Sigmoid colon (tissue), 4 donors: ENCODE results near the gene PKN1.

Experiments used
- CTCF ChIP-seq, 4 experiments: fragments of 450-650 bp in 3 of 4; fragments of 200-600 bp in 1 of 4; IDR thresholded peaks; one replicate each; pipeline ENCODE4 v1.5.1; 2016 to 2019; ENCODE audit warnings: antibody characterized with exemption in 4 of 4, mild to moderate bottlenecking in 3 of 4, moderate library complexity in 2 of 4
- EP300 ChIP-seq, 4 donors: sonication (generic); formaldehyde crosslinking; IDR thresholded peaks; one replicate each; pipeline ENCODE4 v1.6.1; 2017; ENCODE audit warnings: antibody characterized with exemption in 4 of 4
- POLR2A ChIP-seq, 2 donors: fragments of 450-650 bp; IDR thresholded peaks; one replicate each; pipeline ENCODE4 v1.6.1; 2016; ENCODE audit warnings: antibody characterized with exemption in 2 of 2, mild to moderate bottlenecking in 2 of 2, moderate library complexity in 2 of 2

- TF ChIP-seq POLR2A (IDR thresholded peaks at IDR 0.05) (no peak), EP300 (IDR thresholded peaks at IDR 0.05) (no peak), CTCF (IDR thresholded peaks at IDR 0.05) (no peak)
These were observed 7.4 kb upstream of the PKN1 start for GRCh38 chr19:14425696-14426138.
